Measurements from ENCODE around the gene TMEM132D. TPM values are rescaled to one million over a fixed set of nuclear protein-coding genes. Genes with fewer than 3 reads are reported as not detected.

The TMEM132D gene
- total and polyA plus RNA-seq, 2 of the 8 experiments (the other 6 are each of a cell fraction or from before 2014, with no cell fraction given): 3.5 to 10.1 TPM

- WGBS, 2 experiments (ENCODE audit: extremely low coverage in 1 of 2, insufficient coverage in 1 of 2, insufficient read length in 1 of 2, insufficient replicate concordance in 2 of 2, low coverage in 1 of 2, low lambda C conversion rate in 2 of 2, missing lambda C conversion rate in 1 of 2): 46% methylated on average over 4 of the region's 4 CpGs; no CpG with 5 or more reads in 1 of the 2 experiments
- POLR2A ChIA-PET (ENCODE audit: partially characterized antibody): no interaction called here
- FAIRE-seq: peak; percentile 94
Measured at GRCh38 chr12:129657179-129657578, 246.6 kb downstream of the TMEM132D start.

More at GRCh38 chr12:129657179-129657578, 246.6 kb downstream of the TMEM132D start:
- H4K91ac ChIP-seq (replicated peaks; ENCODE audit: insufficient read length, low read length): peak overlapping the region; percentile 51
- H3K14ac ChIP-seq (ENCODE audit: insufficient read length): no peak overlapping the region
- no peak for DNase-seq (ENCODE audit: low read depth in 1 of 2, low spot score in 2 of 2)
- H3K23me2 ChIP-seq (ENCODE audit: low read depth, low read length): no peaks in the 10 kb centered on the region
- no peaks in the 10 kb centered on the region for H3K79me2 ChIP-seq (ENCODE audit: control insufficient read depth in 1 of 2, insufficient read depth in 2 of 2, low read length in 2 of 2)
- no peak overlapping the region for H2BK20ac ChIP-seq (ENCODE audit: low read length)
- no peak overlapping the region; a peak in 1 of 8 replicates for H3K4me3 ChIP-seq (ENCODE audit: extremely low read depth in 1 of 4, insufficient read depth in 2 of 4, low read depth in 3 of 4, low read length in 4 of 4)
- no peak overlapping the region for H2BK12ac ChIP-seq (ENCODE audit: low read depth, low read length)
- no peak overlapping the region for H4K5ac ChIP-seq (ENCODE audit: insufficient read length, low read depth, low read length)
- no peaks in the 10 kb centered on the region for H3K27me3 ChIP-seq (replicated peaks in 1 of 4; ENCODE audit: control insufficient read depth in 3 of 4, extremely low read depth in 1 of 4, insufficient read depth in 3 of 4, low read length in 3 of 4)
- H3K79me1 ChIP-seq (ENCODE audit: low read depth, low read length): no peaks in the 10 kb centered on the region
- no peak overlapping the region for H3K56ac ChIP-seq (replicated peaks; ENCODE audit: insufficient read length, low read depth, low read length)
- no peak overlapping the region; the same call in 1 of the 2 replicates for H2AK5ac ChIP-seq (ENCODE audit: low read depth, low read length)
- TF ChIP-seq SIN3A (conservative IDR thresholded peaks at IDR 0.05 in 1 of 2, IDR thresholded peaks at IDR 0.05 in 1 of 2; ENCODE audit: low read depth in 1 of 2, low read length in 2 of 2): no peak
- TF ChIP-seq, protein P1, sequence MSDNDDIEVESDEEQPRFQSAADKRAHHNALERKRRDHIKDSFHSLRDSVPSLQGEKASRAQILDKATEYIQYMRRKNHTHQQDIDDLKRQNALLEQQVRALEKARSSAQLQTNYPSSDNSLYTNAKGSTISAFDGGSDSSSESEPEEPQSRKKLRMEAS (IDR thresholded peaks at IDR 0.05): 0 out of 2 replicates have a peak, but pooled peaks have one; percentile 12
- H2BK5ac ChIP-seq (ENCODE audit: low read depth, low read length): no peak overlapping the region
- CTCF ChIA-PET (ENCODE audit: partially characterized antibody): interaction anchor here (1.4 kb wide), 1 partner anchor 257 kb away, joined by 3 read pairs; no protein-coding TSS in a partner anchor
- H3K18ac ChIP-seq (ENCODE audit: extremely low read depth, low read length): no peak overlapping the region
- no peak overlapping the region for H3K4ac ChIP-seq (replicated peaks; ENCODE audit: insufficient read length, low read depth, low read length)
- peaks cover 4 to 18% (median 10%) of the 10 kb centered on the region in 4 experiments; a peak in 5 of 7 replicates for H3K4me1 ChIP-seq (replicated peaks in 1 of 4; ENCODE audit: control insufficient read depth in 3 of 4, insufficient read depth in 4 of 4, low read length in 3 of 4)
- no peak overlapping the region for H3K23ac ChIP-seq (ENCODE audit: insufficient read length)
- peak overlapping the region; percentile 75 for H2BK120ac ChIP-seq (replicated peaks; ENCODE audit: low read depth, low read length)
- H4K8ac ChIP-seq (ENCODE audit: extremely low read depth, insufficient read depth, low read length): no peak overlapping the region
- H3K9ac ChIP-seq (replicated peaks in 1 of 4; ENCODE audit: extremely low read depth in 1 of 4, low read depth in 3 of 4, low read length in 3 of 4): no peak overlapping the region
- H3K36me3 ChIP-seq (ENCODE audit: control insufficient read depth in 2 of 4, insufficient read depth in 4 of 4, low read length in 3 of 4): no peaks in the 10 kb centered on the region
- 0 out of 2 replicates have a peak overlapping the region, but pooled peaks have one; percentile 75 for H2BK15ac ChIP-seq (ENCODE audit: low read length)
- no peak overlapping the region for H3K27ac ChIP-seq (ENCODE audit: low read depth, low read length)
- peak overlapping the region in 1 of 2 experiments; percentile 26; a peak in 2 of 4 replicates for H3K4me2 ChIP-seq (ENCODE audit: insufficient read depth in 1 of 2, low read depth in 2 of 2, low read length in 2 of 2)
- H4K20me1 ChIP-seq (replicated peaks in 1 of 2; ENCODE audit: control insufficient read depth in 1 of 2, insufficient read depth in 2 of 2, low read length in 2 of 2): no peaks in the 10 kb centered on the region
- H3K9me3 ChIP-seq (ENCODE audit: insufficient read depth in 2 of 2, low read depth in 1 of 2, low read length in 1 of 2): peaks cover 4 to 7% of the 10 kb centered on the region in 2 experiments; a peak in 3 of 4 replicates
- H2AFZ ChIP-seq (ENCODE audit: low read length): no peak overlapping the region

Data from H1 (cell line).